ENCODE results near the gene CHCHD10.
A peak's percentile ranks its signal among the peaks of the same experiment; 100 is the strongest.

- TF ChIP-seq EZH2 (IDR thresholded peaks at IDR 0.05) (no peak), POLR2AphosphoS5 (IDR thresholded peaks at IDR 0.05; ENCODE audit: borderline replicate concordance, low read depth, low read length) (peak; percentile 94), FOXP2 (optimal IDR thresholded peaks at IDR 0.05; ENCODE audit: control extremely low read depth, extremely low read length, insufficient read depth) (peak; percentile 45)
These were observed 50.7 kb downstream of the CHCHD10 start for GRCh38 chr22:23716811-23717801.
